ENCODE results near the gene TMED8.

The TMED8 gene

DNA sequence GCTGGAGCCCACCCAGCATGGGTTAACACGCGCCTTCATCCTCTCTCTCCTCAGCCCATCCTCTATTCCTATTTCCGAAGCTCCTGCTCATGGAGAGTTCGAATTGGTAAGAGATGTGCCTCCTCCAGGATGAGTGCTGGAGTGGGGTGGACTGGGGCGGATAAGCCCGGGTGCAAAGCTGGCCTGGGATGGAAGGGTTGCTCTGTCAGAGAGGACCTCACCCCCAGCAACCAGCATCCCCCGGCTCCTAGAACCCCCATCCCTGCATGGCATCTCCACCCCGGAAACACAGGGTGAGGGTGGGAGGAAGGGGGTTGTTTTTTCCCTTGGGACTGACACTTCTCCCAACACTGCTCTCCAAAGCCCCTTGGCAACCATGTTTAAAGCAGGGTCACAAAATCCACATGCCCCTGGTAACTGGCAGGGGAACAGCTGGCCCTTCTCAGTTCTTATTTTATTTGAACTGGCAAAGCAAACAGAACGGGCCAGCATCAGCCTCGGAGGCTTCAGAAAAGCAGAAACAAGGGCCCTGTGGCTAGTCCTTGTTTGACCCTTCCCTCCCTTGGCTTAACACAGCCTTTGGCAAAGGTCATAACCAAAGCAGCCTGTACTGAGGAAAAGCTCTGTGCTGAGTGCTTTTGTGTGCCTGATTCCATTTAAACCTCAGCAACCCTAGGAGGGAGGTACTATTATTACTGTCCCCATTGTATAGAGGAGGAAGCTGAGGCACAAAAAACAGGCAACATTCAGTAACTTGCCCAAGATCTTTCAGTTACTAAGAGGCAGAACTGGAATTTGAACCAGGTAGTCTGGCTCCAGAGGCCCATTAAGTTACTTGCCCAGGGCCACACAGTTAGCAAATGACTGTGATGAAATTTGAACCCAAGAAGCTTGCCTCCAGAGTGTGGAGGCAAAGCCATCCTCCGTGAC lies 51.8 kb downstream of the TMED8 start:
- no peak for DNase-seq
- intact Hi-C loops (cut with DNase I), result loop anchor here (5.0 to 10.0 kb wide), 3 partner anchors 52 to 290 kb away; partner anchors contain the start of genes SAMD15, SPTLC2 and TMED8

DNA sequence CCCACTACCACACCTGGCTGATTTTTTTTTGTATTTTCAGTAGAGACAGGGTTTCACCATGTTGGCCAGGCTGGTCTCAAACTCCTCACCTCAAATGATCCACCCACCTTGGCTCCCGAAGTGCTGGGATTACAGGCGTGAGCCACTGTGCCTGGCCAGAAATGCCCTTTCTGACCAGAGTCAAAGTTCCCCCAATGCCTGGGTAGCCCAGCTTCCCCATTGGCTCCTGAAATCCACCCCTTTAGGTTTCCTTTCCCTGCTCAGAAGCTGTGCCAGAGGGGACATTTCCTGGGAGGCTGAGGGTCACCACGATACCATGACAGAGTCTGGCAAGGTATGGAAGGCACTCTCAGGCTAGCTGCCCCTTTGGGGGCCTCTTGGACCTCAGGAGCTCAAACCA lies 52.6 kb downstream of the TMED8 start:
- intact Hi-C loops (cut with DNase I), result loop anchor here (5.0 to 10.0 kb wide), 3 partner anchors 53 to 291 kb away; partner anchors contain the start of genes SAMD15, SPTLC2 and TMED8
- no peak for DNase-seq

DNA sequence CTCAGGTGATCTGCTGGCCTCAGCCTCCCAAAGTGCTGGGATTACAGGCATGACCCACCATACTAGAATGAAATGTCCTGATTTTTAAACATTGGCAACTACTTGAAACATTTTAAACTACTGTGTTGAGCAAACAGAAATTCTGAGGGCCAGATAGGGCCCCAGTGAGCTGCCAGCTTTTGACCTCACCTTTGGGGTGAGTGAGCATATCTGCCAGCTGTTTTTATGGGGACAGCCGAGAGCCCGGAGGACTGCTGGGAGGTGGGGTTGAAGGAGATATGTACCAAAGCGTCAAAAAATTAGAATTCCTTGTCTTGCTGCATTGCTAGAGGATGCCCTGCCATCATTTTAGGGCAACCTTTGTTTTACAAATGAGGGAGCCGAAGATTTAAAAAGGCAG lies 53.3 kb downstream of the TMED8 start:
- intact Hi-C loops (cut with DNase I), result loop anchor here (5.0 to 10.0 kb wide), 3 partner anchors 54 to 291 kb away; partner anchors contain the start of genes SAMD15, SPTLC2 and TMED8
- DNase-seq, result no peak

DNA sequence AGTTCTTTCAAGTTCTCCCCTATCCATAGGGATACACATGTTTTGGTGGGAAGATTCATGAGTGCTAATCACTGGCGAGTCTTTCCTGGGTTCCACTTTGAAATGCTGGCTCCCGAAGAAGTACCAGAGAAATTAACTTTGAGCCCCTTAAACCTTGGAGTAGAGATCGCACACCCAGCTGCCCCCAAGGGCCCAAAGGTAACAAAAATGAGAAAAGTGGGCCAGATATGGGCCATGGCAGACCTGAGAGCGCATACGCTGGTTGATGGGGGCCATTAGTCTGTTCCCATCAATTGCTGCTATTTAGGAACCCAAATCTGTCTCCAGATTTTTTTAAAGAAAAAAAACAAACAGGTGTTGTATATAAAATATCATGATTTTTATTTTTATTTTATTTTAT lies 53.9 kb downstream of the TMED8 start:
- intact Hi-C loops (cut with DNase I), result loop anchor here (5.0 to 10.0 kb wide), 3 partner anchors 54 to 292 kb away; partner anchors contain the start of genes SAMD15, SPTLC2 and TMED8
- no peak for DNase-seq

DNA sequence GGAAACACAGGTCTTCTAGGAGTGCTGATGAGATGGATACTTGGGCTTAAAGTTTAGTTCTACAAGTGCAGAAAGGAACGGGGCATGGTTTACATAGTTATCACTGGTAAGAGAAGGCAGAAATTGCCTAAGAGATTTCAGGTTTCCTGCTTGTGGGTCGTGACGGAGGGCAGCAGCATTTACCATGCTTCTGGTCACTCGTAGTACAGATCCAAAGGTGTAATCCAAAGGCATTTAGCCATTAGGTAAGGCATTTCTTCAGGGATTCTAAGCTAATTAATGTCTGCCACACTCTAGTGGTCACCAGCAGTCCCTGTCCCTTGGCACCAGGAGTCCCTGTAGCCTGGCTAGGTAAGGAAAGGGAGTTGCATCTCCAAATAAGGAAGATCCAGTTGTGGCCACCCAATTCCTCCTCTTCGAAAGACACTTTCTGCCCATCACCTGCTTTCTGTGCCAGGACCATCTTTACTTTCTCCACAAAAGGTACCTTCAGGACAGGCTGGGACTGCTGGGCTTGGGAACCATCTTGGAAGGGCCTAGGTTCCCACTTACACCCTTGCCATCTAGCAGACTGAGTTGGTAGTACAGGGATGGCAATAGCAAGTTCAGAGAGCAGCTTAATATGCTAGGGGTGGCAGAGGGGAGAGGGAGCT lies 54.5 kb downstream of the TMED8 start:
- peak in 1 of 10 donors; percentile 4 for DNase-seq
- intact Hi-C loops (cut with DNase I), result loop anchor here (5.0 to 10.0 kb wide), 3 partner anchors 55 to 292 kb away; partner anchors contain the start of genes SAMD15, SPTLC2 and TMED8

DNA sequence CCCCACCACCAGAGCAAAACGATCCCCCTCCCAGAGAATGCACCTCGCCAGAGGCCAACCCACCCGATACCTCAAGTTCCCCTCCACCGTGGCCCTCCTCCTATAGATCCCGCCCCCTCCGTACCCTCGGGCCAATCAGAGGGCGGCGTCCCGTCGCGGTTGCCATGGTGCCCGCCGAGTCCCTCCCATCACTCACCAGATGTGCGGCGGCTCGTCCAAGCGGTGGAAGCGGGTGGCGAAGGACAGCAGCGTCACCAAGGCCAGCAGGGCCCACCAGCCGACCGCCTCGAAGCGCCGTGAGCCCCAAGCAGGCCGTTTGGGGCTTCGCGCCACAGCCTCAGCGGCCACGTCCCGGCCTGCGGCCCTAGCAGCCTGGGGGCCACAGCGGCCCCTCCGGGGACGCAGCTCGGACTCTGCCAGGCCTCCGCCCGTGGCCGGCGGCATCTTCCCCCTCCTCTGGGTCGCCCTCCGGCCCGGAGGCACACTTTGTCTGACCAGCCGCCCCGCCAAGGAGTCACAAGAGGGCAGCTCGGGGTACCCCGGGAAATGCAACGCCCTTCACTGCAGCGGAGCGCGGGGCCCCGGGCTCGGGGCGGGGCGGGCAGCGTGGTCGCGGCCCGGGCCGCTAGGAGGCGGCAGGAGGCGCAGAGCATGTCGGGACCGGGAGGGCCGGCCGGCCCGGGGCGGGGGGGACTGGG lies 56.5 kb downstream of the TMED8 start, which contains the start of gene POMT2:
POMT2 (minus strand) TSS at position 646 of the 698 bp plus-strand sequence; CDS start at position 444, 202 bp downstream.
- intact Hi-C loops (cut with DNase I), result loop anchor here (2.0 to 10.0 kb wide), 5 partner anchors 57 to 294 kb away; partner anchors contain the start of genes CIPC, SAMD15, SPTLC2 and TMED8
- DNase-seq, result peak; percentile 92 to 100 (median 96)

DNA sequence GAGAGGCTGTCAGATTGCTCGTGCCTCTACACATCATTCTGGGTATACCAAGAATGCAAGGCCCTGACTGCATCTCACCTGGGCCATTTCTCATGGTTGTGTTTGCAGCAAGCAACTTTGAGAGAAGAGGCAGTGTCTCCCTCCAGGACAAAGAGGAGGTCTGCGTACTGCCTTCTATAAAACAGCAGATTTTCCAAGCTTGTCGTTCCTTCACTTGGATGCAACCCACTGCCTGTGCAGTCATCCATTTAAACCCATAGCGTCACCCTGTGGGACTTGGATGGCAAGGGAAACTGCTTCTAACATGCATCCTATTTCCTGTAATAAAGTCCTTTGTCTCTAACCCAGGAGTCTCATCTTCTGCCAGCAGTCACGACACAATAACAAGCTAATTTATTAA lies 57.5 kb downstream of the TMED8 start:
- intact Hi-C loops (cut with DNase I), result loop anchor here (5.0 to 10.0 kb wide), 2 partner anchors 167 to 445 kb away; no protein-coding TSS in a partner anchor

DNA sequence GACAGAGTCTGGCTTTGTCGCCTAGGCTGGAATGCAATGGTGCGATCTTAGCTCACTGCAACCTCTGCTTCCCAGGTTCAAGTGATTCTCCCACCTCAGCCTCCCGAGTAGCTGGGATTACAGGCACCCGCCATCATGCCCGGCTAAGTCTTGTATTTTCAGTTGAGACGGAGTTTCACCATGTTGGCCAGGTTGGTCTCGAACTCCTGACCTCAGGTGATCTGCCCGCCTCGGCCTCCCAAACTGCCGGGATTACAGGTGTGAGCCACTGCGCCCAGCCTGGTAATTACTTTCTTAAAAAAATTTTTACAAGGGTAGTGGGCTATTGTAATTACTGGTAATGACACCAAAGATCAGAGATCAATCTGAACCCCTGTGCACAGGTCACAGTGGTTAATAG lies 58.1 kb downstream of the TMED8 start:
- intact Hi-C loops (cut with DNase I), result loop anchor here (5.0 to 10.0 kb wide), 2 partner anchors 166 to 444 kb away; no protein-coding TSS in a partner anchor

More for the DNA sequence above, 57.5 kb downstream of the TMED8 start:
- DNase-seq, result peak in 1 of 10 donors; percentile 31

DNA sequence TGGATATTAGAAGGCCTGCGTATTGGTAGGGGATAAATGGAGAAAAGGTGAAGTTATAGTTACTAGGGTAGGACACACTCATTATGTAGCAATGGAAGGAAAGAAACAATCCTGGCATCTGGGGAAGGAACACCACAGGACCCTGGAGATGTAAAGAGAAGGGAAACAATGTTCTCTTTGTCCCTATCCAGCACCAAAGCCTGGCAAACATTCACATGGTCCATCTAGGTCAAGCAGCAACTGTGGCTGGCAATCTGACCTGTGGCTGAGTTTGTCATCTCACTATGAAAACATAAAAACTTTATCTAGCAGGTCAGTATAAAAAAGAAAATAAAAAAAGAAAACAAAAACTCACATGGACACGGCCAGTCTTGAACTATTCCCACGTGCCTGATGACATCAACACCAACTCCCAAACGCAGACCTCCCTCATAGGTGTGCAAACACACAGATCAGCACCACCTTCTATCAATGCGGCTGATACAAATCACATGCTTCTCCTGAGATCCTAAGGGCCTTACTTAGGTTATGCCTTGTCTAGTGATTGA lies 58.8 kb downstream of the TMED8 start:
- peak in 1 of 10 donors; percentile 55 for DNase-seq
- intact Hi-C loops (cut with DNase I), result loop anchor here (5.0 to 10.0 kb wide), 2 partner anchors 166 to 443 kb away; no protein-coding TSS in a partner anchor

More for the DNA sequence above, 58.1 kb downstream of the TMED8 start:
- peak in 1 of 10 donors; percentile 44 for DNase-seq

DNA sequence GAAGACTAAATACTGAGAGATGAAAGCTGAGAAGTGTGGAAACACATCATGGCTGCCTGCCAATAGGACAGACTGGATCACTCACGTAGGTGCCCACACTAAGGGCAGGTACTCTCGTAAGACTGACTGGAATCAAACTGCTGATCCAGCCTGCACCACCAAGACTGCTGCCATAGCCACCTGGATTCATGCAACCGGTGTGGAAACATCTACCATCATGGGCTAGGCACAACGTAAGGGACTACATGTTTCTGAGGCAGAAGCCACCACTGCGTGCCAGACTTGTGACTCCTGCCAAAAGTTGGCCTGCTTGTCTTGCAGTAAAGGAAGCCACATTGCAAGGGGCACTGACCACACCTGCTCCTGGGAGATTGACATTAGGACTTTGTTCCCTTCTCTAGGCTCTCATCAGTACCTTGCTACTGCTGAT lies 60.0 kb downstream of the TMED8 start:
- peak in 1 of 10 donors; percentile 73 for DNase-seq
- intact Hi-C loops (cut with DNase I), result loop anchor here (1.0 to 10.0 kb wide), 3 partner anchors 16 to 442 kb away; no protein-coding TSS in a partner anchor

DNA sequence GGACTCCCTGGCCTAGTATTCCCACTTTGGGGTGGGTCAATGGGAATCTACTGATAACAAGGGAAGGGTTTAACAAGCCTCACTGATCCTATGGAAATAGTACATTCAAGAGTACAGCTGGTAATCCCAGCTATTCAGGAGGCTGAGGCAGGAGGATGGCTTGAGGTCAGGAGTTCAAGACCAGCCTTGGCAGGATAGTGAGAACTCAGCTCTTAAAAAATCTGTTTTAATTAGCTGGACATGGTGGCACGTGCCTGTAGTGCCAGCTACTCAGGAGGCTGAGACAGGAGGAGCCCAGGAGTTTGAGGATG lies 60.7 kb downstream of the TMED8 start:
- DNase-seq, result peak in 1 of 10 donors; percentile 6
- intact Hi-C loops (cut with DNase I), result loop anchor here (1.0 to 10.0 kb wide), 3 partner anchors 15 to 441 kb away; no protein-coding TSS in a partner anchor

DNA sequence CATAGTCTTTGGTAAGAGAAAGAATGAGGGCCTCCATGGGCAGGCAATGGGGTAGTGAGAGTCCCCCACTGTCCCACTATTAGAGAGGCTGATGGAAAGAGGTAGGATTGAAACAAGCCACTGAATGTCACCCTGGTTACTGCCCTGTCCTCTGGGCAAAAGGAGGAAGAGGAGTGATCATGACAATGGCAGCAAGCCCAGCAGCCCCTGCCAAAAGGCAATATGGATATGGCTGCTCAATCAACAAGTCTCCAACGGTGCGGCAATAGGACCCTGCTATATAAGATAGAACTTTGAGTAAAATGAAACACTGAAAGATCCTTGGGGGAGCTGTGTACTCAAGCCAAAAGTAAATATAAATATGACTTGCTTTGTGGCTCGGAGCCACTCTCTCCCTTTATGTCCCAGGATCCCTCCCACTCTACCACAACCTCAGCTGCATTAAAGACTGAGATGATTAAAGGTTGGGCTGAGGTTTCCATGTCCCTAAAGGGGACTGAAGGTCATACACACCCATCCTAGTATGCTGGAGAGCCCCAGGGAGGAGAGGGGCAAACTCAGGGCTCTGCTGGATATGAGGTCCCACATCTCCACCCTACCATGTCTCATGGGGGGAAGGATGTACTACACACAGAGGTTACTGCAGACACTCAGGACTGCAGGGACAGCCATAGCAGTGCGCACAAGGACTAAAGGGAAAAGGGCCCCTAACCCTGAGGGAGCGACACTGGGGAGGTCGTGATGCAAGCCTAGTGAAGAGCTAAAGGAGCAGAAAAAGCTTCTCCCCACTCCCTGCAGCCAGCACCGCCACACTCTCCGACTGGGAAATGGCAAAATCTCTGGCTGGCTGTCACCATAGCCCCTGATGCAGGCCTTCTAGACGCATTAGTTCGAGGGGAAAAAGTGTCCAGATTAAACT lies 62.1 kb downstream of the TMED8 start:
- DNase-seq, result peak in 2 of 10 donors; percentile 30 to 83
- intact Hi-C loops (cut with DNase I), result loop anchor here (5.0 to 10.0 kb wide), 2 partner anchors 162 to 440 kb away; no protein-coding TSS in a partner anchor

DNA sequence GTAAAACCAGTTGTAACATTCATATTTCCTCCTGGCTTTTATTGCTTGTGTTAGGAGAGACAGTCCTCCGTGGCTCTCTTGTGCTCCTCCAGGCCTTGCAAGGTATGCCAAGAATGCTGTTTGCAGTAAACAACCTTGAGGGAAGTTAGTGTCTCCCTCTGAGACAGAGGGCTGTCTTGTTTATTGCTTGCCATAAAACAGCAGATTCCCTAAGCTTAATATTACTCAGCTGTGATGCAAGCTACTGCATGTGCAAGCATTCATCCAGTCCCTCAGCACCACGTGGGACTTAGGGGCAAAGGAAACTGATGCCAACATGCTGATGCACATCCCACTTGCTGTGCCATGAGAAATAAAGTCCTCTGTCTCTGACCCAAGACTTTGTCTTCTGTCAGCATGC lies 62.9 kb downstream of the TMED8 start:
- intact Hi-C loops (cut with DNase I), result loop anchor here (10.0 kb wide), 1 partner anchor 439 kb away; no protein-coding TSS in a partner anchor
- DNase-seq, result peak in 4 of 10 donors; percentile 43 to 86 (median 50)

DNA sequence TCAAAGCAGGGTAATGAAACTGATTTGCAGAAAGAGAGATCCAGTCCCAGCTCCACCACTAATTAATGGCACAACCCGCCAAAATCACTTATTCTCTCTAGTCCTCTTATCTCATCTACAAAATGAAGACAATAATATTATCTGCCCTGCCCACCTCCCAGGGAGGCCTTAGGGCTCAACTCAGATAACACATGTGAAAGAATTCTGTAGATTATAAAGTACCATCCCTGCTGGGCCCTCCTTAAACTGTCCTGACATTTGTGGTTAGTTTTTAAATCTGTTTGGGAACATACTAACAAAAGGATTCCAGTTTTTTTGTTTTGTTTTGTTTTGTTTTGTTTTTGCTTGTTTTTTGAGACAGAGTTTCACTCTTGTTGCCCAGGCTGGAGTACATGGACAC lies 63.5 kb downstream of the TMED8 start:
- intact Hi-C loops (cut with DNase I), result loop anchor here (10.0 kb wide), 1 partner anchor 439 kb away; no protein-coding TSS in a partner anchor
- peak in 1 of 10 donors; percentile 18 for DNase-seq

DNA sequence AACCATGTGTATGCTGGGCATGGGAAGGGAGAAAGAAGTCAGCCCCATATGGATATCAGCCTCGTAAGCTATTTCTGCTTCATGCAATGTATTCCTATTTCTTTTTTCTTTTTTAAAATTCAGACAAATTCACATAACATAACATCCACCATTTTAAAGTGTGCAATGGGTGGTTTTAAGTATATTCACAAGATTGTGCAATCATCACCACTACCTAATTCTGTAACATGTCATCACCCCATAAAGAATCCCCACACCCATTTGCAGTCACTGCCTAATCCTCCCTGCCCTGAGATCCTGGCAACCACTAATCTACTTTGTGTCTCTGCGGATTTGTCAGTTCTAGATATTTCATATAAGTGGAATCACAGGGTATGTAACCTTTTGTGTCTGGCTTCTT lies 65.7 kb downstream of the TMED8 start:
- no peak for DNase-seq
- intact Hi-C loops (cut with DNase I), result loop anchor here (10.0 kb wide), 1 partner anchor 436 kb away; no protein-coding TSS in a partner anchor

DNA sequence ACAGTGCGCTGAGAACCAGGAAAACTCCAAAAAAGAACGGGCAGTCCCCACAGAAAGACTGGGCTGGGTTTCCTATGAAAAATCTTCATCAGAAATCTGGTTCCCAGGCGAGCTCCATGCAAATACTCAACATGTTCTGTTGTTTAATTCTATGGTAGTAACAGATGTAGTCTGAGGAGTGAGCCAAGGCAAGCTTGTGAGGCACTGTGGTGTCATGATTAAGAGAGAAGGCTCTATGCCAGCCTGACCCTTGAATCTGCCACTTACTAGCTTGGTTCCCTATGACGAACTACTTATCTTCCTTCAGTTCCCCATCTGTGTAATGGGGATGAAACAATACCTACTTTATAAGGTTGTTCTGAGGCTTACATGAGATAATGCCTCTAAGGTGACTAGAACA lies 66.9 kb downstream of the TMED8 start:
- intact Hi-C loops (cut with DNase I), result loop anchor here (10.0 kb wide), 1 partner anchor 435 kb away; no protein-coding TSS in a partner anchor
- peak in 1 of 10 donors; percentile 6 for DNase-seq

DNA sequence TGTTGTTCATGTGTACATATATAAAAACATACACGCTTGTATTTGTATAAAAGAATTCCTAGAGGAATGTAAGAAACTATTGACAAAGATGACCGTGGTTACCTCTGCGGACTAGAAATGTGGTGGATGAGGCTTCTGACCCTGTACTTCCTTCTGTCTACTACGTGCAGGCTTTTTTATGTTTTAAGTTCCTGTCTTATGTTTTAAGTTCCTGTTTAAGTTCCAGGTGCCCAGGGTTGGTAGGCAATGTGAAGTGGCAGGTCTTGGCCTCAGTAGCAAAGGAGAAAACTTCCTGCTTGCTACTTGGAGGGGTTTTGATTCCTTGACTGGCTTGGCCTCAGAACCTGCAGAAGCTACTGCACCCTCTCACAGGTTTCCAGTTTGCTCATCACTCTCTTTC lies 67.8 kb downstream of the TMED8 start:
- no peak for DNase-seq
- intact Hi-C loops (cut with DNase I), result no loop called here

Data from posterior cingulate gyrus (tissue), 11 donors.